Ascending aorta (tissue), 2 donors: ENCODE data around the gene CD200. TPM values are rescaled to one million over a fixed set of nuclear protein-coding genes. Genes with fewer than 3 reads are reported as not detected.
"Not testable (repeated sequence)": the region's sequence is repeated elsewhere in the genome, so short reads cannot be mapped to it uniquely, and the experiment has no call there.

ENCODE experiments used
- DNase-seq, 2 donors: peaks; one replicate each; pipeline ENCODE4 v3.0.0-alpha.2; 2019; ENCODE audit warnings: low spot score in 2 of 2
- H3K27ac ChIP-seq, 2 donors: fragments of 200-600 bp; sonication (generic); one replicate each; pipeline ENCODE4 v1.5.1; 2016 to 2017; ENCODE audit warnings: mild to moderate bottlenecking in 1 of 2
- H3K27me3 ChIP-seq: fragments of 200-600 bp; sonication (generic); one replicate; pipeline ENCODE4 v1.5.1; 2017
- H3K36me3 ChIP-seq, 2 donors: fragments of 200-600 bp; sonication (generic); one replicate each; pipeline ENCODE4 v1.5.1; 2016
- H3K4me1 ChIP-seq, 2 donors: fragments of 200-600 bp; sonication (generic); one replicate each; pipeline ENCODE4 v1.5.1; 2016 to 2017; ENCODE audit warnings: mild to moderate bottlenecking in 1 of 2
- H3K4me3 ChIP-seq, 2 donors: fragments of 200-600 bp; sonication (generic); one replicate each; pipeline ENCODE4 v1.5.1; 2016 to 2017; ENCODE audit warnings: mild to moderate bottlenecking in 1 of 2
- H3K9me3 ChIP-seq, 2 donors: fragments of 200-600 bp; sonication (generic); one replicate each; pipeline ENCODE4 v1.5.1; 2016
- CTCF ChIP-seq, 3 experiments: fragments of 200-600 bp in 2 of 3; fragments of 450-650 bp in 1 of 3; sonication (generic) in 2 of 3; IDR thresholded peaks; one replicate each; pipeline ENCODE4 v1.5.1; 2016 to 2019; ENCODE audit warnings: antibody characterized with exemption in 3 of 3, mild to moderate bottlenecking in 1 of 3, moderate library complexity in 1 of 3
- intact Hi-C: fragments of 100-400 bp; cut with DNase I; formaldehyde crosslinking; loops from one replicate; pipeline ENCODE4 v1.15.1; 2023
- total RNA-seq: library from RNA; depleted of rRNA; stranded (reverse); fragments of >200 nt; gene quantifications from one replicate; pipeline ENCODE4 v1.1.0, GENCODE V29; 2016

Gene CD200
- total RNA-seq, 1 donor from 2014 or later, result 3.6 TPM

GRCh38 chr3:112401617-112402016, 68.7 kb downstream of the CD200 start:
- DNase-seq, result no peak
- TF ChIP-seq CTCF (IDR thresholded peaks at IDR 0.05), result no peak
- Histone ChIP-seq H3K27me3 (no peaks in the 10 kb centered on the region), H3K4me1 (peaks cover 0 to 3% of the 10 kb centered on the region in 2 donors), H3K4me3 (no peak overlapping the region), H3K27ac (no peak overlapping the region), H3K36me3 (no peaks in the 10 kb centered on the region), H3K9me3 (no peaks in the 10 kb centered on the region)
- intact Hi-C loops, result no loop called here

GRCh38 chr3:112403103-112403502, 70.1 kb downstream of the CD200 start:
- no peaks in the 10 kb centered on the region for H3K36me3 ChIP-seq
- no peaks in the 10 kb centered on the region for H3K9me3 ChIP-seq
- no peak overlapping the region for H3K27ac ChIP-seq
- H3K27me3 ChIP-seq, result no peaks in the 10 kb centered on the region
- intact Hi-C loops, result no loop called here
- H3K4me1 ChIP-seq, result peaks cover 4 to 14% of the 10 kb centered on the region in 2 donors
- no peak for TF ChIP-seq CTCF (IDR thresholded peaks at IDR 0.05)
- no peak for DNase-seq
- no peak overlapping the region for H3K4me3 ChIP-seq

DNA sequence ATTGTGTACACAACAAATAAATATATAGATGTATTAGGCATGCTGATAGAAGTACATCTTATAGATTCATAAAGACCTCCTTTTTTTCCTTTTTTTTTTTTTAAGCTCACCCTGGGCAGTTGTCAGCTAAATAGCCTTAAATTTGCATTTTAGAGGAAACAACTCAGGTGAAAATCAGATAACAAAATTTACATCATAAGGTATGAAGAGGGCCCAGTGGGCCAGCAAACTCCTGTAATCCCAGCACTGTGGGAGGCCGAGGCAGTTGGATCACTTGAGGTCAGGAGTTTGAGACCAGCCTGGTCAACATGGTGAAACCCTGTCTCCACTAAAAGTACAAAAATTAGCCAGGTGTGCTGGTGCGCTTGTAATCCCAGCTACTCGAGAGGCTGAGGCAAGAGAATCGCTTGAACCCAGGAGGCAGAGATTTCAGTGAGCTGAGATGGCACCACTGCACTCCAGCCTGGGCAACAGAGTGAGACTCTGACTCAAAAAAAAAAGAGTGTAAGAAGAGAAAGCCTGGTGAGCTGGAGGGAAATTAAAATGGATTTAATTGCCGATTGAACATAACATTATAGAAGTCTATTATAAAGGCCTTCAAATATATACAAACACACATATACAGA, 72.1 kb downstream of the CD200 start:
- H3K4me1 ChIP-seq, result peaks cover 4 to 14% of the 10 kb centered on the region in 2 donors
- H3K9me3 ChIP-seq, intact Hi-C loops, H3K27ac ChIP-seq, DNase-seq, H3K36me3 ChIP-seq, H3K27me3 ChIP-seq, H3K4me3 ChIP-seq: not testable (repeated sequence)

- Histone ChIP-seq H3K27ac (no peak overlapping the region), H3K4me3 (no peak overlapping the region), H3K27me3 (no peaks in the 10 kb centered on the region), H3K9me3 (no peaks in the 10 kb centered on the region), H3K36me3 (no peaks in the 10 kb centered on the region), H3K4me1 (peaks cover 4 to 19% of the 10 kb centered on the region in 2 donors)
- no peak for DNase-seq
- TF ChIP-seq CTCF (IDR thresholded peaks at IDR 0.05), result no peak
- intact Hi-C loops, result no loop called here
Observed at GRCh38 chr3:112405845-112406244, 72.9 kb downstream of the CD200 start.

DNA sequence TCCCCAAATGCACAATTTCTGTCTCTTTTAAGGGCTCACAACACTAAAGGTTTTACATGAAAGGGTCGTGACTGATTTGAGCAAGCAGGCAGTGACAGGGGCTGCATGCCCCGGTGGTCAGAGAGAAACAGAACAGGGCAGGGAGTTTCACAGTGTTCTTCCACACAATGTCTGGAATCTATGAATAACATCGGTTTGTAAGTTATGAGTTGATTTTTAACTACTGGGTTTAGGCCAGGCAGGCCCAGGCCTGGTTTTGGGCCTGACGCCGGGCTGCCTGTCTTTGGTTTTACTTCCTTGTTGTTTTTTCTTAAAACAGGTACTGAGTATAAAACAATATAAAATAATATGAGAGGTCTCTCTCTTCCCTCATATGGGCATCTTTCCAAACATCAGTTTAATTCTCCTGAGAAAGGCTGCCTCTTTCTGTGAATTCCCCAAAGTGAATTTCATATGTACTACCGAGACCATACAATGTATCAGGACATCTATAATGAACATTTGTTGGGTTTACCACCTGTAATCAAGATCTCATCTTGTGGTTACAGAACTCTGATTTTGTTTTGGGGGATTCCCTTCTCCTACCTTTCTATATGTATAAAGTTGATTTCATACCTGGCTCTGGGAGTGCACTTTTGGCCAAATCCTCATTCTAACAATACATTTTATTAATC, 74.4 kb downstream of the CD200 start:
- Histone ChIP-seq H3K27ac (peak overlapping the region; percentile 72 to 75), H3K9me3 (no peaks in the 10 kb centered on the region), H3K4me1 (peaks cover 4 to 24% of the 10 kb centered on the region in 2 donors), H3K36me3 (no peaks in the 10 kb centered on the region), H3K27me3 (no peaks in the 10 kb centered on the region), H3K4me3 (no peak overlapping the region)
- TF ChIP-seq CTCF (IDR thresholded peaks at IDR 0.05), result no peak
- intact Hi-C loops, result no loop called here
- no peak for DNase-seq

DNA sequence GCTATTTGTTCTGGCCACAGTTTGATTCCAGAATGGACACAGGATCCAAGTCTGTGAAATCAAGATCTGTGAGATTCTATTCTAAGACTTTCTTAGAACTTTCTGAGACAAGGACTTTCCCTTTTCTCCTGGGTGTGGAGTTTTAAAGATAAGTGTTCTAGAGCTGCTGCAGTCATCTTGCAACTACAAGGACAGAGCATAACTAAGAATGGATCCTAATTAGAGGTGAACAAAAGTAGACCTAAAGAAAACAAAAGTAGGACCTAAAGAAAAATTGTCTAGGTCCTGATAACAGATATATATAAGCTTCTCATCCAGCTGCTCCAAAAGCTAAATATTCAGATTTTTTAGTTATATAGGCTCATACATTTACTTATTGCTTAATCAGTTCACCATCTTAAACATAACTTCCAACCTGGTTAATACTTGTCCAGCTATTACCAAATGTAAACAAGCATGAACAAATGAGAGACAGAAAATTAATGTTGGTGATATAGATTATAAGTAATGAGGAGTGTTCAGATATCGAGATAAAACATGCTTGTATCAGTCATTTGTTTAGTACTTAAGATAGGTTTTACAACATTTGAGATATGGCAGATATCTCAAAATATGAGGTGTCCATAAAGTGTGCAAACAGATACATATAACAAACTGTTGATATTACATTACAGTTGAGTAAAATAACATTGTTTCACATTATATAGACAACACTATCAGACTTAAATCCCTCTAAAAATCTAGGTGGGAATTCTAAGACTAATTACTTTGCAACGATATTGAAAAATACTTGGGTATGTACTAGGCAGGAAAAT, 75.1 kb downstream of the CD200 start:
- H3K27ac ChIP-seq, result peak overlapping the region; percentile 72 to 75
- intact Hi-C loops, result loop anchor here (2.0 kb wide), 1 partner anchor 13 kb away; no protein-coding TSS in a partner anchor
- TF ChIP-seq CTCF (IDR thresholded peaks at IDR 0.05), result no peak
- no peak overlapping the region for H3K4me3 ChIP-seq
- H3K9me3 ChIP-seq, result no peaks in the 10 kb centered on the region
- H3K36me3 ChIP-seq, result no peaks in the 10 kb centered on the region
- peaks cover 4 to 24% of the 10 kb centered on the region in 2 donors for H3K4me1 ChIP-seq
- DNase-seq, result no peak
- no peaks in the 10 kb centered on the region for H3K27me3 ChIP-seq
